ENCODE measurements around the gene CCNL1. TPM values are rescaled to one million over a fixed set of nuclear protein-coding genes. Genes with fewer than 3 reads are reported as not detected.
"Not testable (repeated sequence)": the region's sequence is repeated elsewhere in the genome, so short reads cannot be mapped to it uniquely, and the experiment has no call there.

Gene CCNL1
- total RNA-seq, 1 donor from 2014 or later = 61.2 TPM

DNA sequence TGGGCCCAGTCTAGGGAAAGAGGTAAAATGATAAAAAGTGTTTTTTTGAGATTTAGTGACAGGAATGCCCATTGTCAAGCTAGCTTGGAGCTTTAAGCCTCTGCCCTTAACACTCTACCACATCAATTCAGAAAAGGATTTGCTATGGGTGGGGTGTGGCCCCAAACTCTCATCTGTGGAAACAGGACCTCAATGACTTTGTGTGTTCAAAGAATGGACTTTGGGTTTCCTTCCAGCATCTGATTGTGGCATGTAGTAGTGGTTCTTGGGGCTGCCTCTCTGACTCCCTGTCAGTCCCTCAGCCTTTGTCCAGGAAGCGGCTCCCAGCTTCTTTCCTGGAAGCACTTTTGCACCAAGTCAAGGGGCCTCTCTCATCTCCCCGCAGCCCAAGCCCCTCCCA is 56.1 kb downstream of the CCNL1 start:
- DNase-seq (ENCODE audit: low read depth) = no peak
- H3K4me3 ChIP-seq (ENCODE audit: low read depth, low read length) = no peak overlapping the region
- TF ChIP-seq, protein P1, sequence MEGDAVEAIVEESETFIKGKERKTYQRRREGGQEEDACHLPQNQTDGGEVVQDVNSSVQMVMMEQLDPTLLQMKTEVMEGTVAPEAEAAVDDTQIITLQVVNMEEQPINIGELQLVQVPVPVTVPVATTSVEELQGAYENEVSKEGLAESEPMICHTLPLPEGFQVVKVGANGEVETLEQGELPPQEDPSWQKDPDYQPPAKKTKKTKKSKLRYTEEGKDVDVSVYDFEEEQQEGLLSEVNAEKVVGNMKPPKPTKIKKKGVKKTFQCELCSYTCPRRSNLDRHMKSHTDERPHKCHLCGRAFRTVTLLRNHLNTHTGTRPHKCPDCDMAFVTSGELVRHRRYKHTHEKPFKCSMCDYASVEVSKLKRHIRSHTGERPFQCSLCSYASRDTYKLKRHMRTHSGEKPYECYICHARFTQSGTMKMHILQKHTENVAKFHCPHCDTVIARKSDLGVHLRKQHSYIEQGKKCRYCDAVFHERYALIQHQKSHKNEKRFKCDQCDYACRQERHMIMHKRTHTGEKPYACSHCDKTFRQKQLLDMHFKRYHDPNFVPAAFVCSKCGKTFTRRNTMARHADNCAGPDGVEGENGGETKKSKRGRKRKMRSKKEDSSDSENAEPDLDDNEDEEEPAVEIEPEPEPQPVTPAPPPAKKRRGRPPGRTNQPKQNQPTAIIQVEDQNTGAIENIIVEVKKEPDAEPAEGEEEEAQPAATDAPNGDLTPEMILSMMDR (conservative IDR thresholded peaks at IDR 0.05; ENCODE audit: low read depth, low read length) = no peak

DNA sequence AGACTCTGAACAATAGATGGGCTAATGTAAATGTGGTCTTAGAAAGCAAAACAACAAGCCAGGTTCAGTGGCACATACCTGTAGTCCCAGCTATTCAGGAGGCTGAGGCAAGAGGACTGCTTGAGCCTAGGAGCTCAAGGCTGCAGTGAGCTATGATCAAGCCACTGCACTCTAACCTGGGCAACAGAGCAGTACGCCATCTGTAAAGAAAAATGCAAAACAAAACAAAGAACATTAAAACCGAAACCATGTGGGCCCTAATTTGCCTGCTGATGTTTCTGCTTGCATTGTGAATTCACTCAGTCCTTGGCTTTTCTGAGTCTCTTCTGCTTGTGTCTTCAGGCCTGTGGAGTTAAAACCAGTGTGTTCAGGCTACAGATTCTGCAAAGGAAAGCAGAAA is 56.7 kb downstream of the CCNL1 start:
- H3K4me3 ChIP-seq (ENCODE audit: low read depth, low read length) = no peak overlapping the region
- no peak for DNase-seq (ENCODE audit: low read depth)
- TF ChIP-seq, protein P1 (conservative IDR thresholded peaks at IDR 0.05; ENCODE audit: low read depth, low read length) = no peak

DNA sequence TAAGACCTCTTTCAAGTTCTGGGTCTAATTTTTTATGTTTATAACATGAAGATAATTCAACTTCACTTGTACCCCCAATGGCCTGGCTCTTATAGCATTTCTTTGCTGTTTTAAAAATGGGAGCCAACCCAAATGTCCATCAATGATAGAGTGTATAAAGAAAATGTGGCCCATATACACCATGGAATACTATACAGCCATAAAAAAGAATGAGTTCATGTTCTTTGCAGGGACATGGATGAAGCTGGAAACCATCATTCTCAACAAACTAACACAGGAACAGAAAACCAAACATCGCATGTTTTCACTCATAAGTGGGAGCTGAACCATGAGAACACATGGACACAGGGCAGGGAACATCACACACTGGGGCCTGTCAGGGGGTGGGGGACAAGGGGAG is 57.4 kb downstream of the CCNL1 start:
- DNase-seq (ENCODE audit: low read depth); H3K4me3 ChIP-seq (ENCODE audit: low read depth, low read length): not testable (repeated sequence)

DNA sequence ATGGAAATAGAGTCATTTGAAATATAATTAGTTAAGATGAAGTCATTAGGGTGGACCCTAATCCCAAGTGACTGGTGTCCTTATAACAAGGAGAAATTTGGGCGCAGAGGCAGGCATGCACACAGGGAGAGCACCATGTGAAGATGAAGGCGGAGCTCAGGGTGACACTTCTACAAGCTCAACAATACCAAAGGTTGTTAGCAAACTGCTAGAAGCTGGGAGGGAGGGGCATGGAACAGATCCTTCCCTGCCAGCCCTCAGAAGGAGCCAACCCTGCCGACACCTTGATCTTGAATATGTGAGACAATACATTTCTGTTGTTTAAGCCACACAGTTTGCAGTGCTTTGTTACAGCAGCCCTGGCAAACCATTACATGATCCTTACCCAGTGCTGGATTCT is 57.8 kb downstream of the CCNL1 start:
- no peak for DNase-seq (ENCODE audit: low read depth)
- no peak overlapping the region for H3K4me3 ChIP-seq (ENCODE audit: low read depth, low read length)

DNA sequence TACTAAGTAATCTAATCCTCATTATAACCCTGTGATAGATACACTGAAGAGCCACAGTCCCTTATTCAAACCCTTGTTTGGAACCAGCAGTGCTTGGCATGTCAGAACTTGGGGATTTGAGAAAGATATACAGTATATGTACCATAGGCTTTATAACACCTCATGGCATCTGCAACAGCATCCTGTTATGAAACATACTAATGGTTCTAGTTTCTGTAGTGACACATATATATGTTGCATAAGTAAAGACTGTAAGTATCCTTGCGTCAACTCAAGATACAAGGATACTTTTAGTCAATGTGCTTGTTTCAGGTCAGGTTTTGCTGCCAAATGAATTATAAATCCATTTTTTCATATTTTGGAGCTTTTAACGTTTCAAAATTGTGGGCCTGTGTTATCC is 58.5 kb downstream of the CCNL1 start:
- TF ChIP-seq, protein P1 (conservative IDR thresholded peaks at IDR 0.05; ENCODE audit: low read depth, low read length) = no peak
- DNase-seq (ENCODE audit: low read depth) = no peak
- H3K4me3 ChIP-seq (ENCODE audit: low read depth, low read length) = no peak overlapping the region

More for the DNA sequence above, 57.8 kb downstream of the CCNL1 start:
- TF ChIP-seq, protein P1 (conservative IDR thresholded peaks at IDR 0.05; ENCODE audit: low read depth, low read length) = no peak

DNA sequence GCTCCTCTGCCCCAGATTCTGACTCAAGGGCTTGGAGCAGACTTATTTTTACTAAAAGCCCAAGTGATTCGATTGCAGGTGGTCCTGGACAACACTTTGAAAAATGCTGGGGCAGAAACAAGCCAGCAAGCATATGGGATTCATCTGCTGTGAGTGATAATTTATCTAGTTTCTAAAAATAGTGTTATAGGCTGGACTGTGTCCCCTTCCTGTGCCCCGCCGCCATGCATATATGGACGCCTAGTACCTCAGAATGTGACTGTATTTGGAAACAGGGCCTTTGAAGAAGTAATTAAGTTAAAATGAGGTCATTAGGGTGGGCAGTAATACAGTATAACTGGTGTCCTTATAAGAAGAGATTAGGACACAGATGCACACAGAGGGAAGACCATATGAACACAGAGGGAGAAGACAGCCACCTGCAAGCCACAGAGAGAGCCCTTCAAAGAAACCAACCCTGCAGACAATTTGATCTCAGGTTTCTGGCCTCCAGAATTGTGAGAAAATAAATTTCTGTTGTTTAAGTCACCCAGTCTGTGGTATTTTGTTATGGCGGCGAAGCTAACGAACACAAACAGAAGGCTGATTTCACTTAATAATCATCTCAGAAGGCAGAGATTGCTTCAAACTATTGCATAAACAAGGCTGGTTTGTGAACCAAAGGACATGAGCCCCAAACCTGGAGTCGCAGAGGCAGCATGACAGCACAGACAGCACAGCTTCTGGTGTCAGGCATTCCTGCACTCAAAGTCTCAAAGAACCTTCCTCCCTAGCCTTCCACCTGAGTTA is 59.1 kb downstream of the CCNL1 start:
- no peak overlapping the region for H3K4me3 ChIP-seq (ENCODE audit: low read depth, low read length)
- no peak for DNase-seq (ENCODE audit: low read depth)
- TF ChIP-seq, protein P1 (conservative IDR thresholded peaks at IDR 0.05; ENCODE audit: low read depth, low read length) = no peak

DNA sequence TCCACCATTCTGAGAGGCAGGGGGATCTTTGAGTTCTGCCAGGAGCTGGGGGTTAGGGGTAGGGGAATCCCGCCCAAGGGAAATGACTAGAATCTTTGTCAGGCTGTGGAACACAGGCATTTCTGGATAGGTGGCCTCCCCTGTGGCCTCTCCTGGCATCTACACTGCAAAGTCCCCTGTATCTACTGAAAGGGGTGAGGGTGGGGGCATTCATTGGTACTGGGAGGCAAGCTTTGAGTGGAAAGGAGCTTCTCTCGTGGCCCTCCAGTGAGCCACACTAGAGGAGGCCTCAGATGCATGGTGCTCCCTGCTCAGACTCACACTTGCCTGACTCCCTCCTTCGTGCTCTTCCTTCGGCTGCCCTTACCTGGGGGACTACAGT is 59.9 kb downstream of the CCNL1 start:
- TF ChIP-seq, protein P1 (conservative IDR thresholded peaks at IDR 0.05; ENCODE audit: low read depth, low read length) = no peak
- DNase-seq (ENCODE audit: low read depth) = no peak
- H3K4me3 ChIP-seq (ENCODE audit: low read depth, low read length) = no peak overlapping the region

All from epithelial cell of proximal tubule (primary cell).